GM12874 (cell line): ENCODE measurements around the gene KIF26B.

Source experiments
- CTCF ChIP-seq: IDR thresholded peaks from 2 replicates; pipeline ENCODE4 v1.5.1; 2011; ENCODE audit warnings: low read depth, mild to moderate bottlenecking, control low read depth, low read length, moderate library complexity; ENCODE audit not compliant: insufficient read depth

Gene KIF26B

GRCh38 chr1:245220381-245220985, 65.7 kb downstream of the KIF26B start:
- TF ChIP-seq CTCF = no peak

DNA sequence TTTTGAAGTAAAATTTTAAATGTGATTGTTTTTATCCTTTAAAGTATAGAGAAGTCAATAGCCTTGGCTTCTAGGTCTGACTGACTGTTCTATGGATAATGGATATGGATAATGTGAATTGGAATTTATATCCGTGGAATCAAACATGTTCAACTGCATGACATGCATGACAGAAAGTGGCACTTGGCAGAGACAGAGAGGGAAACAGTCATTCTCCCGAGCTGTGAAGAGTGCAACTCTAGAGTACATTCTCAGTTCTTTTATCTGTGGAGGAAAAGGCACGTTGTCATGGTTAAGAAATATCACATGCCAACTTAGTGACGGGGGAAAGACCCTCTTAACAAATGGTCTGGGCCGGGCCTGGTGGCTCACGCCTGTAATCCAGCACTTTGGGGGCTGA, 67.0 kb downstream of the KIF26B start:
- TF ChIP-seq CTCF = no peak

DNA sequence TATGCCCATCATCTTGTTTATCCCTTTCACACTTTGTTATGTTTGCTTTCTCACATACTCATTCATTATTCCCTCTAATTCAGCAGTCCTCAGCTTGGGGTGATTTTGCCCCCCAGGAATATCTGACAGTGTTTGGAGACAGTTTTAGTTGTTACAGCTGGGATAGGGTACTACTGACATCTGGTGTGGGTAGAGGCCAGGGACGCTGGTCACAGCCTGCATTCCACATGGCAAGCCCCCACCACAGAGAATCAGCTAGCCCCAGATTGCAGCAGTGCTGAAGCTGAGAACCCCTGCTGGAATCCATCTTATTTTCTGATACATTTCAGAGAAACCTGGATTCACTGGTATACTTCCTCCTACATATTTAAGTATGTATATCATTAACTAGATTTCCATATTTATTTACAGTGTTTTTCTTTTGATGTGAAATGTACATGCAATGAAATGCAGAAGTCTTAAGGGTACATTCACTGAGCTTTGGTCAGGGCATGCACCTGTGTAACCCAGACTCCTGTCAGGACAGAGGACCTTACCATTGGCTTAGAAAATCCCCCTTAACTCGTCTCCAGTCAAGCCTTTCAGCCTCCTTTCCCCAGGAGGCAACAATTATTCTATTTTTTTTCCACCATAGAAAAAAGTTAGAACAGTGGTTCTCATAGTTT, 68.3 kb downstream of the KIF26B start:
- TF ChIP-seq CTCF = no peak

DNA sequence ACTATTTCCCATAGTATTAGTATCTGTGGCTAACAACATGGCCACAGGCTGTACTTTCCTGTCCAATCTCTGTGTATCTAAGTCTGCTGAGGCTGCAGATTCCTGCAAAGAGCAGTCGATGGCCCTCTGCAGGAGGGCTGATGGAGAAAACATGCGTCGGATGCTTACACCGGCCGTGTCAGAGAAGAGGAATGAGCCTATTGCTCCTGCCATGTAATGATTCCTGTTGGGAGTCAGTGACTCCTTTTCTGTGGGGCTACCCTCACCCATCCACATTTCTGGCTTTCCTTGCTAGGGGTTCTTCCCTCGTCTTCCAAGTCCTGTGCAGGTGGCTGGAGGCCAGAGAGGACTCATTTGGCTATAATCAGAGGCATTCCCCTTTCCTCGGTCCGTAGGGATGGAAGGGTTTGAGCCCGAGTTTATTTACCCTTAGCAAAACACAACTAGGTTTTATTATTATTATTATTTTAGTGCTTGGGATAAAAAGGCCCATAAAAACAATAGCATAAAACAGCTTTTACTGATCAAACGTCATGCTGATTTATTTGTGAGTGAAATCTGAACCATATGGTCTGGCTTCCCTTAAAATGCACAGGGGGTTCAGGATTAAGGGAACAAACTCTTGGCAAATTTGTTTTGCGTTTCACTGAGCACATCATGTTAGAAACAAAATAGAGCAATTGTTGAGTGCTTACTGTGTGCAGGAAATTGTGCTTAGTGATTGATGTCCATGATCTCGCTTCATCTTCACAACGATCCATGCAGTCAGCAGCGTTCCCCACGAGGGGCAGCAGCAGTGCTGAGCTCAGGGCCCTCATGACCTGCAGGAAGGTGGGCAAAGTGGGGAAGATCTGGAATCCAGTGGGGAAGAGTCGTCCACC, 70.8 kb downstream of the KIF26B start:
- TF ChIP-seq CTCF = no peak

DNA sequence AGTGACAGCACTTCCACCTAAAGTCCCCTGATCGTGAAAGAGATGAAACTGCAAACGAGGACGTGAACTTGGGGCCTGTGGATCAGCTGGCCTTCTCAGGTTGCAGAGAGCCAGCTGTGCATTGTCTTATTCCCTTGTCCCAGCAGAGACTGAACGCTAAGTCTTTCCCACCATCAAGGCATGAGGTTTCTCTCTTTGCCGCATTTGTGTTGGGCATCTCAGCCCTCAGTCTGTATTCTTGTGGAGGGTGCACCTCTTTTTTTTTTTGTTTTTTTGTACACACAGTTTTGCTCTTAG, 71.4 kb downstream of the KIF26B start:
- no peak for TF ChIP-seq CTCF

- no peak for TF ChIP-seq CTCF
Measured at GRCh38 chr1:245229051-245229450, 74.3 kb downstream of the KIF26B start.

DNA sequence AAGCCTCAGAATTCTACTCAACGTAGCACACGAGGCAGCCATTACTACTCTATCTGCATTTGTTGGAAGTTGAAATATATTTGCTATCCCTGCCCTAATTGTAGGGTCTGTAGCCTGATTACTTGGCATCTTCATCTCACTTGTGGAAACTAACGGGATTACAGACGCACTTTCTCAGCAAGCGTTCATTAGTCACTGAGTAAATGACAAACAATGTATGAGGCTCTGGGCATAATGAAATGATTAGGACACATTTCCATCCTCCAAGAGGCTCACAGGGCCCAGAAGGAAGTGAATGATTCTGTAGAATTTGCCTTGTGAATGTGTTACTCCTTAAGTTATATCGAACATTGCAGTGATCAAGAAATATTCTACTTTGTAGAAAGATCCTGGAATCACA, 78.1 kb downstream of the KIF26B start:
- TF ChIP-seq CTCF = no peak
